HepG2 (cell line): Measurements from ENCODE around the gene STAT6. TPM values are rescaled to one million over a fixed set of nuclear protein-coding genes. Genes with fewer than 3 reads are reported as not detected.
A peak's percentile ranks its signal among the peaks of the same experiment; 100 is the strongest.

ENCODE experiments used
- ADNP ChIP-seq: sonication (generic); formaldehyde crosslinking; IDR thresholded peaks from 2 replicates; pipeline ENCODE4 v1.4.0; 2020; ENCODE audit warnings: missing genetic modification reagents
- CHCHD3 ChIP-seq: sonication (generic); formaldehyde crosslinking; IDR thresholded peaks from 2 replicates; pipeline ENCODE4 v1.8.0; 2022; ENCODE audit warnings: mild to moderate bottlenecking, missing genetic modification reagents, moderate library complexity
- FOXP1 ChIP-seq, 2 experiments: fragments of 450-650 bp in 1 of 2; IDR thresholded peaks; 2 replicates each; pipeline ENCODE4 v1.6.1; 2017 to 2018; ENCODE audit warnings: antibody characterized with exemption in 1 of 2
- RAD51 ChIP-seq: fragments of 450-650 bp; IDR thresholded peaks from 2 replicates; pipeline ENCODE4 v1.6.1; 2016; ENCODE audit warnings: borderline replicate concordance
- RFXAP ChIP-seq: sonication (generic); formaldehyde crosslinking; IDR thresholded peaks from 2 replicates; pipeline ENCODE4 v1.4.0; 2020; ENCODE audit warnings: missing genetic modification reagents, borderline replicate concordance
- SAP130 ChIP-seq: IDR thresholded peaks from 2 replicates; pipeline ENCODE4 v1.6.1; 2016; ENCODE audit warnings: low read depth
- SMYD3 ChIP-seq: sonication (generic); formaldehyde crosslinking; IDR thresholded peaks from 2 replicates; pipeline ENCODE4 v1.8.1; 2023; ENCODE audit warnings: mild to moderate bottlenecking, missing genetic modification reagents
- SNAI1 ChIP-seq: sonication (generic); formaldehyde crosslinking; IDR thresholded peaks from 2 replicates; pipeline ENCODE4 v1.5.0; 2020; ENCODE audit warnings: mild to moderate bottlenecking, missing genetic modification reagents, borderline replicate concordance
- TBP ChIP-seq: sonication (generic); formaldehyde crosslinking; IDR thresholded peaks from 2 replicates; pipeline ENCODE4 v1.5.0; 2020; ENCODE audit warnings: missing genetic modification reagents
- WIZ ChIP-seq: sonication (generic); formaldehyde crosslinking; IDR thresholded peaks from 2 replicates; pipeline ENCODE4 v1.5.1; 2020; ENCODE audit warnings: mild to moderate bottlenecking, missing genetic modification reagents
- ZNF12 ChIP-seq: sonication (generic); formaldehyde crosslinking; IDR thresholded peaks from 2 replicates; pipeline ENCODE4 v1.5.0; 2020; ENCODE audit warnings: missing genetic modification reagents
- ZNF136 ChIP-seq: sonication (generic); formaldehyde crosslinking; IDR thresholded peaks from 2 replicates; pipeline ENCODE4 v1.8.1; 2022; ENCODE audit warnings: low read depth, mild to moderate bottlenecking, moderate library complexity, missing genetic modification reagents
- ZNF234 ChIP-seq: sonication (generic); formaldehyde crosslinking; conservative IDR thresholded peaks from 2 replicates; pipeline ENCODE4 v1.5.1; 2020; ENCODE audit warnings: mild to moderate bottlenecking, missing genetic modification reagents
- ZNF251 ChIP-seq: sonication (generic); formaldehyde crosslinking; IDR thresholded peaks from 2 replicates; pipeline ENCODE4 v1.9.0; 2021; ENCODE audit warnings: mild to moderate bottlenecking, missing genetic modification reagents
- ZNF367 ChIP-seq: sonication (generic); formaldehyde crosslinking; IDR thresholded peaks from 2 replicates; pipeline ENCODE4 v1.4.0; 2020; ENCODE audit warnings: missing genetic modification reagents, borderline replicate concordance
- ZNF383 ChIP-seq: sonication (generic); formaldehyde crosslinking; IDR thresholded peaks from 2 replicates; pipeline ENCODE4 v1.4.0; 2020; ENCODE audit warnings: missing genetic modification reagents, mild to moderate bottlenecking, borderline replicate concordance
- ZNF605 ChIP-seq: sonication (generic); formaldehyde crosslinking; IDR thresholded peaks from 2 replicates; pipeline ENCODE4 v1.8.0; 2022; ENCODE audit warnings: mild to moderate bottlenecking, missing genetic modification reagents
- ZNF7 ChIP-seq: IDR thresholded peaks from 2 replicates; pipeline ENCODE4 v1.6.1; 2016; ENCODE audit warnings: missing biosample characterization, missing genetic modification reagents
- ZSCAN12 ChIP-seq: sonication (generic); formaldehyde crosslinking; IDR thresholded peaks from 2 replicates; pipeline ENCODE4 v1.9.0; 2021; ENCODE audit warnings: mild to moderate bottlenecking, missing genetic modification reagents
- polyA plus RNA-seq, 8 experiments: library from polyadenylated mRNA; depleted of rRNA in 3 of 8; stranded (reverse) in 7 of 8; unstranded in 1 of 8; fragments of >200 nt; fragmentation: Illumina TruSeq in 4 of 8; extraction: Trizol in 4 of 8; gene quantifications; 2 replicates each; pipeline versions ENCODE4 v1.2.1 to v1.2.3, GENCODE V29; 2011 to 2016; ENCODE audit warnings: low read depth in 4 of 8, missing spikeins in 1 of 8, mixed read lengths in 1 of 8; ENCODE audit not compliant: insufficient read depth in 1 of 8
- total RNA-seq, 5 experiments: library from RNA; depleted of rRNA; stranded (reverse); fragments of >200 nt; fragmentation: Illumina TruSeq; extraction: Trizol; gene quantifications; 2 replicates each; pipeline ENCODE4 v1.2.3, GENCODE V29; 2016; ENCODE audit warnings: low read depth in 1 of 5
- TF ChIP-seq, protein P1 (sequence below): conservative IDR thresholded peaks from 2 replicates; pipeline ENCODE4 v1.6.1; 2018; ENCODE audit warnings: missing genetic modification reagents
- TF ChIP-seq, protein P2 (sequence below): sonication (generic); formaldehyde crosslinking; IDR thresholded peaks from 2 replicates; pipeline ENCODE4 v1.4.0; 2020; ENCODE audit warnings: missing genetic modification reagents, mild to moderate bottlenecking, borderline replicate concordance
- TF ChIP-seq, protein P3 (sequence below): sonication (generic); formaldehyde crosslinking; IDR thresholded peaks from 2 replicates; pipeline ENCODE4 v1.5.1; 2020; ENCODE audit warnings: missing genetic modification reagents, mild to moderate bottlenecking, borderline replicate concordance
- TF ChIP-seq, protein P4 (sequence below): sonication (generic); formaldehyde crosslinking; IDR thresholded peaks from 2 replicates; pipeline ENCODE4 v1.4.0; 2020; ENCODE audit warnings: missing genetic modification reagents

Gene STAT6
- total and polyA plus RNA-seq, 2 of the 13 experiments (the other 11 are each of a cell fraction or from before 2014, with no cell fraction given): 28.0 to 62.2 TPM

DNA sequence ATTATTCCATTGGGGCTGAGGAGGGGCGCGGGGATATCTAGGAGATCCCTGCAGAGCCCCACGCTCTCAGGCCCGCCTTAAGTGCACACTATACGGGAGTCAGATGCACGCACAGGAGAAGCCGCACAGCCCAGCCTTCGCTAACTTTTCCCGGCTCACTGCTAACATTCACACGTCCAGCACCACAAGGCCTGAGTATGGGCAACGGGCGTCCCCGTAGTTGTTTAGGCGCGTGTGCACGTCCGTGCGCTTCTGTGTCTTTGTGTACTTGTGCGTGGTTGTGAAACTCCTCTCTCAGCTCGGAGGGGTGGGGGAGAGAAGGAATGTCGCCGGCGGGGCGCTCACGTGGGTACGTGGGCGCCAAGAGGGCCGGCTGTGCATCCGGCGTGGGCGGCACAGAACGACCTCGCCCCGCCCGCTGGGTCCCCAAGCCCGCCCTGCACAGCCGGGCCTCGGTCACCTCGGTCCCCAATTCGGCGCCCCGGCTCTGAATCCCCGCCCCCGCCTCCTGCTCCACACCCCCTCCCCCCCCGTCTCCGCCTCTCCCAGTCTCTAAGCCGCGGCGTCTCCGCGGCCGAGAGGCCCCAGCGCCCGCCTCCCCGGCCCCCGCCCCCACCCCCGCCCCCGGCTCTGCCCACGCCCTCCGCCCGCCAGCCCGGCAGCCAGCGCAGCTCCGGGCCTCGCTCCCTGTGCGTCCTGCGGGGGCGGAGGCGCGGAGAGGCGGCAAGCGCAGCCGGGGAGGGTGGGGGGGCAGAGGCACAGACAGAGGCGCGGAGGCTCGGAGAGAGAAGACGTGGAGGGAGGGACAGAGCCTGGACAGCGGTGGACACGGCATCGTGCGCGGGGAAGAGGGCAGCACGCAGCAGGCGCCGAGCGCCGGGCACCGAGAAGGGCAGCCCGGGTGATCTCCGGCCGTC, 22.6 kb downstream of the STAT6 start, which contains the start of gene NAB2 (continued):
- TF ChIP-seq, protein P1, sequence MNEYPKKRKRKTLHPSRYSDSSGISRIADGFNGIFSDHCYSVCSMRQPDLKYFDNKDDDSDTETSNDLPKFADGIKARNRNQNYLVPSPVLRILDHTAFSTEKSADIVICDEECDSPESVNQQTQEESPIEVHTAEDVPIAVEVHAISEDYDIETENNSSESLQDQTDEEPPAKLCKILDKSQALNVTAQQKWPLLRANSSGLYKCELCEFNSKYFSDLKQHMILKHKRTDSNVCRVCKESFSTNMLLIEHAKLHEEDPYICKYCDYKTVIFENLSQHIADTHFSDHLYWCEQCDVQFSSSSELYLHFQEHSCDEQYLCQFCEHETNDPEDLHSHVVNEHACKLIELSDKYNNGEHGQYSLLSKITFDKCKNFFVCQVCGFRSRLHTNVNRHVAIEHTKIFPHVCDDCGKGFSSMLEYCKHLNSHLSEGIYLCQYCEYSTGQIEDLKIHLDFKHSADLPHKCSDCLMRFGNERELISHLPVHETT: peak; percentile 73; the same call in 1 of the 2 replicates
- TF ChIP-seq ZNF383: no peak
- no peak; the same call in 1 of the 2 replicates for TF ChIP-seq FOXP1 (IDR thresholded peaks at IDR 0.05)
- TF ChIP-seq FOXP1 (CRISPR knock-in tag; IDR thresholded peaks at IDR 0.05): peak; percentile 75
- no peak for TF ChIP-seq SMYD3 (CRISPR knock-in tag)
- peak; percentile 88 for TF ChIP-seq RFXAP (CRISPR knock-in tag)
- TF ChIP-seq, protein P2, sequence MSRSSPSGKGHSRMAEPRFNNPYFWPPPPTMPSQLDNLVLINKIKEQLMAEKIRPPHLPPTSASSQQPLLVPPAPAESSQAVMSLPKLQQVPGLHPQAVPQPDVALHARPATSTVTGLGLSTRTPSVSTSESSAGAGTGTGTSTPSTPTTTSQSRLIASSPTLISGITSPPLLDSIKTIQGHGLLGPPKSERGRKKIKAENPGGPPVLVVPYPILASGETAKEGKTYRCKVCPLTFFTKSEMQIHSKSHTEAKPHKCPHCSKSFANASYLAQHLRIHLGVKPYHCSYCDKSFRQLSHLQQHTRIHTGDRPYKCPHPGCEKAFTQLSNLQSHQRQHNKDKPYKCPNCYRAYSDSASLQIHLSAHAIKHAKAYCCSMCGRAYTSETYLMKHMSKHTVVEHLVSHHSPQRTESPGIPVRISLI: no peak
- TF ChIP-seq, protein P3, sequence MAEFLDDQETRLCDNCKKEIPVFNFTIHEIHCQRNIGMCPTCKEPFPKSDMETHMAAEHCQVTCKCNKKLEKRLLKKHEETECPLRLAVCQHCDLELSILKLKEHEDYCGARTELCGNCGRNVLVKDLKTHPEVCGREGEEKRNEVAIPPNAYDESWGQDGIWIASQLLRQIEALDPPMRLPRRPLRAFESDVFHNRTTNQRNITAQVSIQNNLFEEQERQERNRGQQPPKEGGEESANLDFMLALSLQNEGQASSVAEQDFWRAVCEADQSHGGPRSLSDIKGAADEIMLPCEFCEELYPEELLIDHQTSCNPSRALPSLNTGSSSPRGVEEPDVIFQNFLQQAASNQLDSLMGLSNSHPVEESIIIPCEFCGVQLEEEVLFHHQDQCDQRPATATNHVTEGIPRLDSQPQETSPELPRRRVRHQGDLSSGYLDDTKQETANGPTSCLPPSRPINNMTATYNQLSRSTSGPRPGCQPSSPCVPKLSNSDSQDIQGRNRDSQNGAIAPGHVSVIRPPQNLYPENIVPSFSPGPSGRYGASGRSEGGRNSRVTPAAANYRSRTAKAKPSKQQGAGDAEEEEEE (CRISPR knock-in tag): no peak
- TF ChIP-seq ZNF367 (CRISPR knock-in tag): 0 out of 2 replicates have a peak, but pooled peaks have one; percentile 65
- no peak for TF ChIP-seq TBP (CRISPR knock-in tag)
- 0 out of 2 replicates have a peak, but pooled peaks have one; percentile 57 for TF ChIP-seq WIZ (CRISPR knock-in tag)
- no peak for TF ChIP-seq ZNF136 (CRISPR knock-in tag)
- TF ChIP-seq ZNF12: peak; percentile 80
- TF ChIP-seq SNAI1: 0 out of 2 replicates have a peak, but pooled peaks have one; percentile 13
- TF ChIP-seq ZNF234 (CRISPR knock-in tag): no peak
- TF ChIP-seq CHCHD3 (CRISPR knock-in tag): no peak
- TF ChIP-seq ZSCAN12 (CRISPR knock-in tag): 0 out of 2 replicates have a peak, but pooled peaks have one; percentile 56
- TF ChIP-seq, protein P4, sequence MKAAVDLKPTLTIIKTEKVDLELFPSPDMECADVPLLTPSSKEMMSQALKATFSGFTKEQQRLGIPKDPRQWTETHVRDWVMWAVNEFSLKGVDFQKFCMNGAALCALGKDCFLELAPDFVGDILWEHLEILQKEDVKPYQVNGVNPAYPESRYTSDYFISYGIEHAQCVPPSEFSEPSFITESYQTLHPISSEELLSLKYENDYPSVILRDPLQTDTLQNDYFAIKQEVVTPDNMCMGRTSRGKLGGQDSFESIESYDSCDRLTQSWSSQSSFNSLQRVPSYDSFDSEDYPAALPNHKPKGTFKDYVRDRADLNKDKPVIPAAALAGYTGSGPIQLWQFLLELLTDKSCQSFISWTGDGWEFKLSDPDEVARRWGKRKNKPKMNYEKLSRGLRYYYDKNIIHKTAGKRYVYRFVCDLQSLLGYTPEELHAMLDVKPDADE: no peak
- TF ChIP-seq ZNF7 (CRISPR knock-in tag): no peak
- peak; percentile 79; the same call in 1 of the 2 replicates for TF ChIP-seq ZNF605 (CRISPR knock-in tag)
- no peak for TF ChIP-seq RAD51
- no peak for TF ChIP-seq ADNP (CRISPR knock-in tag)
- TF ChIP-seq ZNF251 (CRISPR knock-in tag): no peak
- TF ChIP-seq SAP130 (CRISPR knock-in tag): peak; percentile 81
